SK-N-SH (cell line): Measurements from ENCODE around the gene RAET1E. TPM values are rescaled to one million over a fixed set of nuclear protein-coding genes. Genes with fewer than 3 reads are reported as not detected.
"Not testable (repeated sequence)": the region's sequence is repeated elsewhere in the genome, so short reads cannot be mapped to it uniquely, and the experiment has no call there.

Source experiments
- CTCF ChIA-PET: fragments of 300-600, 350-600 bp; formaldehyde crosslinking; extraction: SDS; loops from one replicate; lab custom pipeline; 2021; lab: Yijun Ruan, JAX
- POLR2A ChIA-PET: fragments of 350-600 bp; sonication (Branson Sonifier 250); formaldehyde crosslinking; extraction: SDS; loops from one replicate; lab custom pipeline; 2020; ENCODE audit warnings: antibody characterized with exemption, inconsistent platforms; lab: Yijun Ruan, JAX
- DNase-seq: peaks from one replicate; pipeline ENCODE4 v3.0.0; 2012
- H2AFZ ChIP-seq: fragments of 200-600 bp; sonication (generic); 2 replicates; pipeline ENCODE4 v1.8.1; 2016; ENCODE audit warnings: antibody characterized with exemption, mild to moderate bottlenecking, low read depth
- H3F3A ChIP-seq: fragments of 200-600 bp; sonication (generic); replicated peaks from 2 replicates; pipeline ENCODE3; 2016; ENCODE audit warnings: antibody characterized with exemption, mild to moderate bottlenecking; ENCODE audit not compliant: insufficient read depth
- H3K27ac ChIP-seq, 2 experiments: fragments of 200-500 bp in 1 of 2; fragments of 200-600 bp in 1 of 2; sonication (Bioruptor generic) in 1 of 2; sonication (generic), shearing (Covaris generic) in 1 of 2; 2 replicates each; pipeline versions ENCODE4 v1.5.1 to v1.6.1; 2014 to 2016; ENCODE audit warnings: low read depth in 2 of 2, inconsistent platforms in 1 of 2, low read length in 1 of 2, mild to moderate bottlenecking in 1 of 2, mixed read lengths in 1 of 2
- H3K27me3 ChIP-seq: fragments of 200-600 bp; sonication (generic), shearing (Covaris generic); 2 replicates; pipeline ENCODE4 v1.6.1; 2016; ENCODE audit warnings: mixed run types; ENCODE audit not compliant: insufficient read depth
- H3K36me3 ChIP-seq, 2 experiments: fragments of 200-500 bp in 1 of 2; fragments of 200-600 bp in 1 of 2; sonication (Bioruptor generic) in 1 of 2; sonication (generic) in 1 of 2; replicated peaks in 1 of 2; 2 replicates each; pipeline versions ENCODE3 to v1.5.1; 2014 to 2016; ENCODE audit warnings: low read length in 1 of 2, mild to moderate bottlenecking in 1 of 2; ENCODE audit not compliant: insufficient read depth in 2 of 2, control insufficient read depth in 1 of 2
- H3K4me1 ChIP-seq, 2 experiments: fragments of 200-500 bp in 1 of 2; fragments of 200-600 bp in 1 of 2; sonication (Bioruptor generic) in 1 of 2; sonication (generic), shearing (Covaris generic) in 1 of 2; 2 replicates each; pipeline versions ENCODE4 v1.5.1 to v1.6.1; 2014 to 2016; ENCODE audit warnings: low read depth in 1 of 2, low read length in 1 of 2, mixed run types in 1 of 2; ENCODE audit not compliant: insufficient read depth in 2 of 2, control insufficient read depth in 1 of 2
- H3K4me2 ChIP-seq: fragments of 200-600 bp; sonication (generic), shearing (Covaris generic); 2 replicates; pipeline ENCODE4 v1.6.1; 2017; ENCODE audit warnings: mixed run types
- H3K4me3 ChIP-seq, 2 experiments: fragments of 200-500 bp in 1 of 2; fragments of 200-600 bp in 1 of 2; sonication (Bioruptor generic) in 1 of 2; sonication (generic), shearing (Covaris generic) in 1 of 2; 2 replicates each; pipeline versions ENCODE4 v1.5.1 to v1.8.1; 2014 to 2016; ENCODE audit warnings: low read depth in 2 of 2, inconsistent platforms in 1 of 2, low read length in 1 of 2, mild to moderate bottlenecking in 1 of 2, mixed read lengths in 1 of 2, moderate library complexity in 1 of 2
- H3K79me2 ChIP-seq: fragments of 200-600 bp; sonication (generic); 2 replicates; pipeline ENCODE4 v1.8.1; 2017; ENCODE audit warnings: mild to moderate bottlenecking; ENCODE audit not compliant: insufficient read depth
- H3K9ac ChIP-seq: fragments of 200-600 bp; sonication (generic); 2 replicates; pipeline ENCODE4 v1.6.1; 2017; ENCODE audit warnings: mixed run types
- H3K9me2 ChIP-seq: fragments of 200-600 bp; sonication (generic); 2 replicates; pipeline ENCODE4 v1.6.1; 2017; ENCODE audit warnings: mixed run types
- H3K9me3 ChIP-seq: fragments of 200-600 bp; sonication (generic); 2 replicates; pipeline ENCODE4 v1.6.1; 2017; ENCODE audit warnings: mixed run types, mild to moderate bottlenecking, moderate library complexity
- H4K20me1 ChIP-seq: fragments of 200-600 bp; sonication (generic); 2 replicates; pipeline ENCODE4 v1.6.1; 2017; ENCODE audit warnings: mild to moderate bottlenecking, mixed run types; ENCODE audit not compliant: insufficient read depth
- CTCF ChIP-seq: fragments of 200-600 bp; sonication (generic); IDR thresholded peaks from 2 replicates; pipeline ENCODE4 v1.6.1; 2017; ENCODE audit warnings: antibody characterized with exemption, mild to moderate bottlenecking, moderate library complexity
- ELF1 ChIP-seq: IDR thresholded peaks from 2 replicates; pipeline ENCODE4 v1.4.0; 2012
- FOSL2 ChIP-seq: IDR thresholded peaks from 2 replicates; pipeline ENCODE4 v1.4.0; 2012; ENCODE audit warnings: low read depth, mild to moderate bottlenecking, moderate library complexity, borderline replicate concordance
- FOXM1 ChIP-seq: IDR thresholded peaks from 2 replicates; pipeline ENCODE4 v1.4.0; 2012; ENCODE audit warnings: low read depth, mild to moderate bottlenecking
- GATA2 ChIP-seq: sonication (generic); formaldehyde crosslinking; IDR thresholded peaks from 2 replicates; pipeline ENCODE4 v1.5.0; 2020; ENCODE audit warnings: mild to moderate bottlenecking, missing genetic modification reagents
- IRF3 ChIP-seq: fragments of 150-350 bp; IDR thresholded peaks from 2 replicates; pipeline ENCODE4 v1.6.1; 2016; ENCODE audit warnings: mild to moderate bottlenecking, low read depth, low read length
- JUND ChIP-seq: IDR thresholded peaks from 2 replicates; pipeline ENCODE4 v1.4.0; 2012
- MAX ChIP-seq: IDR thresholded peaks from 2 replicates; pipeline ENCODE4 v1.4.0; 2012; ENCODE audit warnings: low read depth
- MEF2A ChIP-seq: IDR thresholded peaks from 2 replicates; pipeline ENCODE4 v1.4.0; 2012; ENCODE audit warnings: low read depth, borderline replicate concordance
- NFIC ChIP-seq: IDR thresholded peaks from 2 replicates; pipeline ENCODE4 v1.4.0; 2012; ENCODE audit warnings: borderline replicate concordance
- NRF1 ChIP-seq: IDR thresholded peaks from 2 replicates; pipeline ENCODE4 v1.6.1; 2012; ENCODE audit warnings: low read depth, mild to moderate bottlenecking, low read length
- POLR2AphosphoS5 ChIP-seq: IDR thresholded peaks from 2 replicates; pipeline ENCODE4 v1.6.1; 2012; ENCODE audit warnings: low read depth, low read length
- RCOR1 ChIP-seq: fragments of 150-350 bp; IDR thresholded peaks from 2 replicates; pipeline ENCODE4 v1.6.1; 2017; ENCODE audit warnings: antibody characterized with exemption, low read length
- REST ChIP-seq: IDR thresholded peaks from 2 replicates; pipeline ENCODE4 v1.6.1; 2012; ENCODE audit warnings: mild to moderate bottlenecking, low read depth, low read length, moderate library complexity
- RFX5 ChIP-seq: IDR thresholded peaks from 2 replicates; pipeline ENCODE4 v1.6.1; 2012; ENCODE audit warnings: mild to moderate bottlenecking, improper control_type of control experiment, low read length
- RXRA ChIP-seq: IDR thresholded peaks from 2 replicates; pipeline ENCODE4 v1.4.0; 2012; ENCODE audit warnings: low read depth, mild to moderate bottlenecking, borderline replicate concordance
- SMC3 ChIP-seq: IDR thresholded peaks from 2 replicates; pipeline ENCODE4 v1.6.1; 2012; ENCODE audit warnings: low read depth, low read length, improper control_type of control experiment
- TAF1 ChIP-seq: IDR thresholded peaks from 2 replicates; pipeline ENCODE4 v1.6.1; 2012; ENCODE audit warnings: low read depth, mild to moderate bottlenecking, low read length, moderate library complexity, borderline replicate concordance
- TCF12 ChIP-seq: IDR thresholded peaks from 2 replicates; pipeline ENCODE4 v1.4.0; 2012
- TEAD4 ChIP-seq: IDR thresholded peaks from 2 replicates; pipeline ENCODE4 v1.4.0; 2012; ENCODE audit warnings: mild to moderate bottlenecking, borderline replicate concordance; ENCODE audit not compliant: insufficient read depth
- YY1 ChIP-seq: IDR thresholded peaks from 2 replicates; pipeline ENCODE4 v1.4.0; 2012; ENCODE audit warnings: low read depth, mild to moderate bottlenecking
- ZBTB33 ChIP-seq: IDR thresholded peaks from 2 replicates; pipeline ENCODE4 v1.4.0; 2012; ENCODE audit warnings: low read depth, borderline replicate concordance
- WGBS: methylation state at CpG from one replicate; pipeline ENCODE4 v1.1.6; 2017; ENCODE audit warnings: low lambda C conversion rate; 5-methylcytosine and 5-hydroxymethylcytosine counted together
- polyA plus RNA-seq, 3 experiments: library from polyadenylated mRNA; depleted of rRNA; stranded (reverse); fragments of >200 nt; gene quantifications; 2 replicates each; pipeline ENCODE4 v1.2.3, GENCODE V29; 2012

The RAET1E gene
- polyA plus RNA-seq, 1 of the 3 experiments (the other 2 are of a cell fraction) = 0.15 TPM

- TF ChIP-seq ZBTB33 (no peak), FOXM1 (no peak), FOSL2 (no peak), NFIC (peak; percentile 80), TAF1 (0 out of 2 replicates have a peak, but pooled peaks have one; percentile 13), SMC3 (no peak), MAX (no peak), TEAD4 (no peak), IRF3 (no peak), RCOR1 (peak; percentile 62), MEF2A (no peak), CTCF (no peak), NRF1 (no peak), JUND (no peak), YY1 (0 out of 2 replicates have a peak, but pooled peaks have one; percentile 11), TCF12 (no peak), RXRA (no peak; the same call in 1 of the 2 replicates), ELF1 (no peak), REST (no peak), POLR2AphosphoS5 (no peak), RFX5 (no peak), GATA2 (CRISPR knock-in tag) (no peak)
Observed at GRCh38 chr6:149862922-149863697, 34.8 kb downstream of the RAET1E start (continued).

- H3K9me2 ChIP-seq, H3K27me3 ChIP-seq, DNase-seq, POLR2A ChIA-PET, H3K36me3 ChIP-seq, H2AFZ ChIP-seq, H4K20me1 ChIP-seq, H3K9me3 ChIP-seq: not testable (repeated sequence)
- peaks cover 17% of the 10 kb centered on the region for H3F3A ChIP-seq
- H3K79me2 ChIP-seq = peaks cover 56% of the 10 kb centered on the region
- peak overlapping the region; percentile 74 to 75 for H3K4me3 ChIP-seq
- WGBS = 95% methylated on average over 10 of the region's 12 CpGs
- peak overlapping the region; percentile 72; the same call in 1 of the 2 replicates for H3K9ac ChIP-seq
- H3K4me2 ChIP-seq = peak overlapping the region; percentile 93
- H3K27ac ChIP-seq = peak overlapping the region in 1 of 2 experiments; percentile 76; a peak in 2 of 4 replicates
- peaks cover 10 to 14% of the 10 kb centered on the region in 2 experiments; a peak in 2 of 4 replicates for H3K4me1 ChIP-seq
- CTCF ChIA-PET = interaction anchor here (1.2 to 4.9 kb wide), 2 partner anchors 15 to 22 kb away, joined by 3 to 34 read pairs; no protein-coding TSS in a partner anchor
Observed at GRCh38 chr6:149862424-149862738, 35.5 kb downstream of the RAET1E start.
